ENCODE results near the gene FES. TPM values are rescaled to one million over a fixed set of nuclear protein-coding genes. Genes with fewer than 3 reads are reported as not detected.
A peak's percentile ranks its signal among the peaks of the same experiment; 100 is the strongest.

Gene FES
- polyA plus RNA-seq, 1 experiment, result 5.5 TPM

GRCh38 chr15:90864507-90864906, 19.8 kb upstream of the FES start:
- DNase-seq (ENCODE audit: low read depth, low spot score), result no peak
- H3K9me3 ChIP-seq (ENCODE audit: control insufficient read depth, insufficient read depth, low read length), result no peaks in the 10 kb centered on the region
- no peak for TF ChIP-seq CTCF (IDR thresholded peaks at IDR 0.05; ENCODE audit: low read depth, low read length)
- H3K4me3 ChIP-seq (ENCODE audit: low read depth, low read length), result no peak overlapping the region
- ChIA-PET POLR2A (no interaction called here), CTCF (interaction anchor here (0.6 to 1.6 kb wide), 3 partner anchors 68 to 217 kb away, joined by 3 to 6 read pairs (median 3); partner anchors contain the start of gene HDDC3)
- H3K27ac ChIP-seq (ENCODE audit: low read depth, low read length), result no peak overlapping the region
- H3K27me3 ChIP-seq (ENCODE audit: control insufficient read depth, insufficient read depth, low read length), result no peaks in the 10 kb centered on the region

- Histone ChIP-seq H3K27ac (ENCODE audit: low read depth, low read length) (no peak overlapping the region), H3K9me3 (ENCODE audit: control insufficient read depth, insufficient read depth, low read length) (no peaks in the 10 kb centered on the region), H3K27me3 (ENCODE audit: control insufficient read depth, insufficient read depth, low read length) (no peaks in the 10 kb centered on the region), H3K4me3 (ENCODE audit: low read depth, low read length) (no peak overlapping the region)
- no peak for TF ChIP-seq CTCF (IDR thresholded peaks at IDR 0.05; ENCODE audit: low read depth, low read length)
- ChIA-PET POLR2A (no interaction called here), CTCF (interaction anchor here (1.1 kb wide), 1 partner anchor 218 kb away, joined by 3 read pairs; no protein-coding TSS in a partner anchor)
- DNase-seq (ENCODE audit: low read depth, low spot score), result no peak
Observed at GRCh38 chr15:90865702-90866101, 18.6 kb upstream of the FES start.

GRCh38 chr15:90866161-90866715, 18.1 kb upstream of the FES start:
- TF ChIP-seq CTCF (IDR thresholded peaks at IDR 0.05; ENCODE audit: low read depth, low read length), result no peak
- ChIA-PET POLR2A (no interaction called here), CTCF (interaction anchor here (1.0 kb wide), 1 partner anchor 546 kb away, joined by 3 read pairs; no protein-coding TSS in a partner anchor)
- Histone ChIP-seq H3K9me3 (ENCODE audit: control insufficient read depth, insufficient read depth, low read length) (no peaks in the 10 kb centered on the region), H3K27me3 (ENCODE audit: control insufficient read depth, insufficient read depth, low read length) (no peaks in the 10 kb centered on the region), H3K27ac (ENCODE audit: low read depth, low read length) (no peak overlapping the region), H3K4me3 (ENCODE audit: low read depth, low read length) (no peak overlapping the region)
- DNase-seq (ENCODE audit: low read depth, low spot score), result no peak

GRCh38 chr15:90866800-90867199, 17.5 kb upstream of the FES start:
- Histone ChIP-seq H3K4me3 (ENCODE audit: low read depth, low read length) (no peak overlapping the region), H3K27me3 (ENCODE audit: control insufficient read depth, insufficient read depth, low read length) (no peaks in the 10 kb centered on the region), H3K9me3 (ENCODE audit: control insufficient read depth, insufficient read depth, low read length) (no peaks in the 10 kb centered on the region), H3K27ac (ENCODE audit: low read depth, low read length) (no peak overlapping the region)
- ChIA-PET POLR2A (no interaction called here), CTCF (interaction anchor here (1.0 kb wide), 1 partner anchor 547 kb away, joined by 3 read pairs; no protein-coding TSS in a partner anchor)
- TF ChIP-seq CTCF (IDR thresholded peaks at IDR 0.05; ENCODE audit: low read depth, low read length), result no peak
- no peak for DNase-seq (ENCODE audit: low read depth, low spot score)

- CTCF ChIA-PET, result interaction anchor here (1.3 kb wide), 2 partner anchors 18 to 220 kb away, joined by 3 to 7 read pairs; no protein-coding TSS in a partner anchor
- POLR2A ChIA-PET, result no interaction called here
Observed at GRCh38 chr15:90868261-90868689, 16.0 kb upstream of the FES start, which contains the start of gene FURIN. TSS of gene FURIN (plus strand) at chr15:90868588. CDS start at chr15:90875741, 7,153 bp downstream.

More at GRCh38 chr15:90868261-90868689, 16.0 kb upstream of the FES start, which contains the start of gene FURIN:
- DNase-seq (ENCODE audit: low read depth, low spot score), result no peak
- no peak for TF ChIP-seq CTCF (IDR thresholded peaks at IDR 0.05; ENCODE audit: low read depth, low read length)
- Histone ChIP-seq H3K9me3 (ENCODE audit: control insufficient read depth, insufficient read depth, low read length) (no peaks in the 10 kb centered on the region), H3K27me3 (ENCODE audit: control insufficient read depth, insufficient read depth, low read length) (no peaks in the 10 kb centered on the region), H3K4me3 (ENCODE audit: low read depth, low read length) (no peak within 1 kb of the TSS), H3K27ac (ENCODE audit: low read depth, low read length) (peak within 1 kb of the TSS; percentile 68)

Measured in AG04450 (cell line).